Prostate gland (tissue), 2 donors: ENCODE results near the gene RAB6B. TPM values are rescaled to one million over a fixed set of nuclear protein-coding genes. Genes with fewer than 3 reads are reported as not detected.

Source experiments
- DNase-seq: peaks from one replicate; pipeline ENCODE4 v3.0.0-alpha.2; 2019; ENCODE audit warnings: low spot score
- H3K27ac ChIP-seq, 2 donors: fragments of 200-600 bp; sonication (generic); 2 replicates each; pipeline ENCODE4 v1.5.1; 2017 to 2019
- H3K27me3 ChIP-seq: fragments of 200-600 bp; sonication (generic); replicated peaks from 2 replicates; pipeline ENCODE4 v1.5.1; 2019; ENCODE audit not compliant: insufficient read depth
- H3K36me3 ChIP-seq, 2 donors: fragments of 200-600 bp; sonication (generic); 1 replicate in 1 of 2; 2 replicates in 1 of 2; pipeline versions ENCODE4 v1.5.1 to v1.8.1; 2017 to 2019
- H3K4me1 ChIP-seq: fragments of 200-600 bp; sonication (generic); replicated peaks from 2 replicates; pipeline ENCODE4 v1.5.1; 2019
- H3K4me3 ChIP-seq, 2 donors: fragments of 200-600 bp; sonication (generic); 2 replicates each; pipeline ENCODE4 v1.5.1; 2017 to 2019
- H3K9me3 ChIP-seq: fragments of 200-600 bp; sonication (generic); 2 replicates; pipeline ENCODE4 v1.5.1; 2017
- CTCF ChIP-seq, 4 experiments: fragments of 200-600 bp in 2 of 4; fragments of 450-650 bp in 2 of 4; sonication (generic) in 2 of 4; IDR thresholded peaks; 1 replicate in 3 of 4; 2 replicates in 1 of 4; pipeline ENCODE4 v1.5.1; 2016 to 2019; ENCODE audit warnings: antibody characterized with exemption in 4 of 4, mild to moderate bottlenecking in 2 of 4, moderate library complexity in 2 of 4
- POLR2A ChIP-seq: fragments of 450-650 bp; IDR thresholded peaks from one replicate; pipeline ENCODE4 v1.6.1; 2016; ENCODE audit warnings: antibody characterized with exemption, mild to moderate bottlenecking
- POLR2AphosphoS5 ChIP-seq: sonication (generic); formaldehyde crosslinking; IDR thresholded peaks from one replicate; pipeline ENCODE4 v1.6.1; 2017; ENCODE audit warnings: antibody characterized with exemption
- WGBS: methylation state at CpG from one replicate; pipeline ENCODE4 v1.1.5; 2018; 5-methylcytosine and 5-hydroxymethylcytosine counted together
- intact Hi-C: fragments of 100-400 bp; cut with DNase I; formaldehyde crosslinking; loops from one replicate; pipeline ENCODE4 v1.14.2; 2022
- total RNA-seq, 2 donors: library from RNA; depleted of rRNA; stranded (reverse); fragments of >200 nt; gene quantifications; one replicate each; pipeline ENCODE4 v1.1.0, GENCODE V29; 2016

RAB6B gene
- total RNA-seq, 2 donors from 2014 or later, result 4.5 to 7.1 TPM

DNA sequence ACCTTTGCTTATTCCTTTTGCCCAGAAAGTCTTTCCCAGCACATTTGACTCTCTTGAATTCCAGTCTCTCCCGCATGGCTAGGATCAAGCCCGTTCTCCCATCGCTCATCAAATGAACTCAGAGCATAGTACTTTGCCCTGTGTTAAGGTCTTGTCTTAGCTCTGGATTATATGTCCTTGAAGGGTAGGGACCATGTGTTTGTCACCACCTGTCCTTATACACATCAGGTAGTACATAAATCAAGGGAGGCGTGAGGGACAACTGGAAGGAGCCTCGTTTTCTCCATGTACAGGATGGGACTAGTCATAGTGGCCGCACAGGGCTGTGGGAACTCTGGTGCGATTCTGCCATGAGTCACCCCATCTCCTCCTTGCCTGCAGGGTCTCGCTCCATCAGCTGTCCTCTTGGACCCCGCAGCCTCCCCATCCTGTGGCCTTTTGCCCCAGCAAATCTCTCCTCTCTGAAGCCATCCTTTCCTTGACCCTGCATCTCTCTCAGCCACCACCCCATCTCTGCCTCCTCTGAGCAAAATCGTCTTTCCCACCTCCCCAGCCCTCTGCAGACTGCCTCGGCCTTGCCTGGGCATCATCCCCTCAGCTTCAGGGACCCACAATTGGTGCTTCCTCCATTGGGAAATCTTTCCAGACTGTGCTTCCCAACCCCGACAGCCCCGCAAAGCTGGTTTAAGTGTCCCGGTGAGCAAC is 33.4 kb upstream of the RAB6B start:
- Histone ChIP-seq H3K4me1 (peaks cover 3% of the 10 kb centered on the region), H3K36me3 (no peaks in the 10 kb centered on the region), H3K27me3 (no peaks in the 10 kb centered on the region), H3K4me3 (no peak overlapping the region), H3K9me3 (no peaks in the 10 kb centered on the region), H3K27ac (no peak overlapping the region)
- intact Hi-C loops, result loop anchor here (2.0 to 10.0 kb wide), 3 partner anchors 108 to 1204 kb away; partner anchors contain the start of genes NPHP3 and TOPBP1
- DNase-seq, result no peak
- TF ChIP-seq CTCF (IDR thresholded peaks at IDR 0.05) (no peak), POLR2AphosphoS5 (no peak), POLR2A (no peak)
- 92% methylated on average over 14 of the region's 14 CpGs for WGBS

- H3K4me1 ChIP-seq, result peaks cover 3% of the 10 kb centered on the region
- peak overlapping the region in 1 of 2 donors; percentile 49 for H3K4me3 ChIP-seq
- H3K27ac ChIP-seq, result no peak overlapping the region
- no peaks in the 10 kb centered on the region for H3K27me3 ChIP-seq
- no peaks in the 10 kb centered on the region for H3K9me3 ChIP-seq
- H3K36me3 ChIP-seq, result no peaks in the 10 kb centered on the region
- WGBS, result 75% methylated on average over 20 of the region's 20 CpGs
- intact Hi-C loops, result loop anchor here (2.0 to 10.0 kb wide), 3 partner anchors 108 to 1204 kb away; partner anchors contain the start of genes NPHP3 and TOPBP1
- no peak for DNase-seq
- no peak for TF ChIP-seq POLR2A
- TF ChIP-seq POLR2AphosphoS5, result no peak
- no peak for TF ChIP-seq CTCF (IDR thresholded peaks at IDR 0.05)
Measured at GRCh38 chr3:133928136-133928893, 32.6 kb upstream of the RAB6B start.

GRCh38 chr3:133927540-133928066 is 31.9 kb upstream of the RAB6B start:
- DNase-seq, result peak; percentile 28
- no peak overlapping the region for H3K27ac ChIP-seq
- 2% methylated on average over 22 of the region's 51 CpGs for WGBS

GRCh38 chr3:133926736-133927539 is 31.3 kb upstream of the RAB6B start:
- no peaks in the 10 kb centered on the region for H3K27me3 ChIP-seq
- no peaks in the 10 kb centered on the region for H3K9me3 ChIP-seq
- no peak overlapping the region for H3K27ac ChIP-seq
- H3K36me3 ChIP-seq, result no peaks in the 10 kb centered on the region
- no peak for DNase-seq
- no peak for TF ChIP-seq CTCF (IDR thresholded peaks at IDR 0.05)
- no peak for TF ChIP-seq POLR2A
- TF ChIP-seq POLR2AphosphoS5, result no peak
- WGBS, result 22% methylated on average over 33 of the region's 34 CpGs
- peak overlapping the region; percentile 38 to 49 for H3K4me3 ChIP-seq
- intact Hi-C loops, result loop anchor here (10.0 kb wide), 2 partner anchors 262 to 1202 kb away; partner anchors contain the start of genes NPHP3 and TOPBP1
- H3K4me1 ChIP-seq, result peaks cover 3% of the 10 kb centered on the region

More at GRCh38 chr3:133927540-133928066, 31.9 kb upstream of the RAB6B start:
- Histone ChIP-seq H3K9me3 (no peaks in the 10 kb centered on the region), H3K4me3 (peak overlapping the region; percentile 38 to 49), H3K27me3 (no peaks in the 10 kb centered on the region), H3K36me3 (no peaks in the 10 kb centered on the region), H3K4me1 (peaks cover 3% of the 10 kb centered on the region)
- peak; percentile 69 to 89 (median 84) for TF ChIP-seq CTCF (IDR thresholded peaks at IDR 0.05)
- TF ChIP-seq POLR2A, result no peak
- intact Hi-C loops, result loop anchor here (2.0 to 10.0 kb wide), 3 partner anchors 107 to 1203 kb away; partner anchors contain the start of genes NPHP3 and TOPBP1
